SU-DHL-6 (cell line): ENCODE measurements around the gene MATCAP1.

Experiments
- H2AFZ ChIP-seq: fragments of 200-600 bp; sonication (generic); 2 replicates; pipeline ENCODE4 v1.6.1; 2014; ENCODE audit warnings: low read depth, mild to moderate bottlenecking, moderate library complexity, mixed read lengths, antibody characterized with exemption, low read length; ENCODE audit not compliant: severe bottlenecking
- H3F3A ChIP-seq: fragments of 200-600 bp; shearing (Covaris generic); 2 replicates; pipeline ENCODE4 v1.6.0; 2016; ENCODE audit warnings: antibody characterized with exemption, mild to moderate bottlenecking; ENCODE audit not compliant: insufficient read depth
- H3K27ac ChIP-seq: fragments of 200-600 bp; sonication (generic); 2 replicates; pipeline ENCODE4 v1.5.1; 2016; ENCODE audit warnings: low read depth, mild to moderate bottlenecking, low read length, moderate library complexity, mixed read lengths
- H3K27me3 ChIP-seq: fragments of 200-600 bp; sonication (generic), shearing (Covaris generic); 2 replicates; pipeline ENCODE4 v1.6.0; 2014; ENCODE audit warnings: mild to moderate bottlenecking, low read length
- H3K36me3 ChIP-seq: fragments of 200-600 bp; sonication (generic); 2 replicates; pipeline ENCODE4 v1.6.1; 2014; ENCODE audit warnings: mild to moderate bottlenecking, low read length, mixed read lengths
- H3K4me2 ChIP-seq: fragments of 300-600, 200-600 bp; shearing (Covaris generic), sonication (generic); 2 replicates; pipeline ENCODE4 v1.6.0; 2014; ENCODE audit warnings: low read length, low read depth, mild to moderate bottlenecking; ENCODE audit not compliant: poor library complexity, severe bottlenecking
- H3K4me3 ChIP-seq: fragments of 200-600 bp; sonication (generic); 2 replicates; pipeline ENCODE4 v1.5.1; 2014; ENCODE audit warnings: antibody characterized with exemption, low read length, mild to moderate bottlenecking, mixed read lengths; ENCODE audit not compliant: insufficient read depth, poor library complexity, severe bottlenecking
- H3K79me2 ChIP-seq: fragments of 200-600 bp; sonication (generic); 2 replicates; pipeline ENCODE4 v1.6.1; 2014; ENCODE audit warnings: mild to moderate bottlenecking, low read length, moderate library complexity; ENCODE audit not compliant: insufficient read depth
- H3K9ac ChIP-seq: fragments of 200-600 bp; sonication (generic); 2 replicates; pipeline ENCODE4 v1.7.0; 2014; ENCODE audit warnings: mild to moderate bottlenecking, low read length
- H3K9me2 ChIP-seq: fragments of 200-600 bp; sonication (generic); replicated peaks from 2 replicates; pipeline ENCODE4 v1.6.1; 2014; ENCODE audit warnings: low read length; ENCODE audit not compliant: insufficient read depth
- H3K9me3 ChIP-seq: fragments of 200-600 bp; sonication (generic); 2 replicates; pipeline ENCODE4 v1.6.1; 2014; ENCODE audit warnings: low read length, mixed read lengths; ENCODE audit not compliant: insufficient read depth
- H4K20me1 ChIP-seq: fragments of 200-600 bp; sonication (generic); 2 replicates; pipeline ENCODE4 v1.6.1; 2014; ENCODE audit warnings: low read depth, mild to moderate bottlenecking, antibody characterized with exemption, low read length, moderate library complexity, mixed read lengths
- CTCF ChIP-seq: fragments of 200-600 bp; sonication (generic); IDR thresholded peaks from one replicate; pipeline ENCODE4 v1.5.1; 2017; ENCODE audit warnings: antibody characterized with exemption, mild to moderate bottlenecking, low read length, moderate library complexity; ENCODE audit not compliant: insufficient read depth, poor library complexity, severe bottlenecking
- EZH2phosphoT487 ChIP-seq: fragments of 200-600 bp; sonication (generic), shearing (Covaris generic); conservative IDR thresholded peaks from 2 replicates; pipeline ENCODE4 v1.6.1; 2018; ENCODE audit warnings: mild to moderate bottlenecking, antibody characterized with exemption, low read length, moderate library complexity, mixed read lengths

The MATCAP1 gene

DNA sequence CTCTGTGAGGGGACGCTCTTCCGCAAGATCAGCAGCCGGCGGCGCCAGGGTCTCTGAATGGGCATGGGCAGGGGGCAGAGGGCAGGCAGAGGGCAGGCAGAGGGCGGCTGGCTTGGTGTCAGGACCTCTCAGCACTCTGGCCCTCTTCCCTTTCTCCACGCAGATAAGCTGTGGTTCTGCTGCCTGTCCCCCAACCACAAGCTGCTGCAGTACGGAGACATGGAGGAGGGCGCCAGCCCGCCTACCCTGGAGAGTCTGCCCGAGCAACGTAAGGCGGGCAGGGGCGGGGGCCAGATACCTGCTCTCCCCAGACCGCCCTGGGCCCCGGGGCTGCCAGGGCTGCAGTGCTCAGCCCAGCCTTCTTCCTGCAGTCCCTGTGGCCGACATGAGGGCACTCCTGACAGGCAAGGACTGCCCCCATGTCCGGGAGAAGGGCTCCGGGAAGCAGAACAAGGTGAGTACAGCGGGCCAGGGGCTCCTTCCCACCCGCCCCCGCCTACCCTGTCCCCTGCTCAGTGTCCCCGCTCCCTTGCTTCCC is 19.3 kb upstream of the MATCAP1 start:
- no peak for TF ChIP-seq EZH2phosphoT487
- no peak for TF ChIP-seq CTCF
- H3K27me3 ChIP-seq = no peaks in the 10 kb centered on the region
- H4K20me1 ChIP-seq = no peaks in the 10 kb centered on the region
- H3K4me3 ChIP-seq = no peak overlapping the region
- H3K9me3 ChIP-seq = no peaks in the 10 kb centered on the region
- no peaks in the 10 kb centered on the region for H3K9me2 ChIP-seq
- no peak overlapping the region for H2AFZ ChIP-seq
- H3K9ac ChIP-seq = no peak overlapping the region
- no peaks in the 10 kb centered on the region for H3F3A ChIP-seq
- H3K27ac ChIP-seq = no peak overlapping the region
- H3K79me2 ChIP-seq = no peaks in the 10 kb centered on the region
- H3K36me3 ChIP-seq = no peaks in the 10 kb centered on the region
- H3K4me2 ChIP-seq = no peak overlapping the region

DNA sequence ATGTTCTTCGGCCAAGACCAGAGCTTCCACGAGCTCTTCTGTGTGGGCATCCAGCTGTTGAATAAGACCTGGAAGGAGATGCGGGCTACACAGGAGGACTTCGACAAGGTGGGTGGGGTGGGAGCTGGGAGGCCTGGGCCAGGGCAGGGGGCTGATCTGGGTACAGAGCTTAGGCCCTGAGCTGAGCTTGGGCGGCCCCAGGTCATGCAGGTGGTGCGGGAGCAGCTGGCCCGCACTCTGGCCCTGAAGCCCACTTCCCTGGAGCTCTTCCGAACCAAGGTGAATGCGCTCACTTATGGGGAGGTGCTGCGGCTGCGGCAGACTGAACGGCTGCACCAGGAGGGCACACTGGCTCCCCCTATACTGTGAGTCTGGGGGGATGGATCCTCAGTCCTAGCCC is 18.7 kb upstream of the MATCAP1 start:
- Histone ChIP-seq H3K27me3 (no peaks in the 10 kb centered on the region), H3K9me2 (no peaks in the 10 kb centered on the region), H3K4me3 (no peak overlapping the region), H3K9ac (no peak overlapping the region), H3F3A (no peaks in the 10 kb centered on the region), H3K27ac (no peak overlapping the region), H3K79me2 (no peaks in the 10 kb centered on the region), H4K20me1 (no peaks in the 10 kb centered on the region), H2AFZ (no peak overlapping the region), H3K4me2 (no peak overlapping the region), H3K36me3 (no peaks in the 10 kb centered on the region), H3K9me3 (no peaks in the 10 kb centered on the region)
- TF ChIP-seq EZH2phosphoT487 (no peak), CTCF (no peak)

DNA sequence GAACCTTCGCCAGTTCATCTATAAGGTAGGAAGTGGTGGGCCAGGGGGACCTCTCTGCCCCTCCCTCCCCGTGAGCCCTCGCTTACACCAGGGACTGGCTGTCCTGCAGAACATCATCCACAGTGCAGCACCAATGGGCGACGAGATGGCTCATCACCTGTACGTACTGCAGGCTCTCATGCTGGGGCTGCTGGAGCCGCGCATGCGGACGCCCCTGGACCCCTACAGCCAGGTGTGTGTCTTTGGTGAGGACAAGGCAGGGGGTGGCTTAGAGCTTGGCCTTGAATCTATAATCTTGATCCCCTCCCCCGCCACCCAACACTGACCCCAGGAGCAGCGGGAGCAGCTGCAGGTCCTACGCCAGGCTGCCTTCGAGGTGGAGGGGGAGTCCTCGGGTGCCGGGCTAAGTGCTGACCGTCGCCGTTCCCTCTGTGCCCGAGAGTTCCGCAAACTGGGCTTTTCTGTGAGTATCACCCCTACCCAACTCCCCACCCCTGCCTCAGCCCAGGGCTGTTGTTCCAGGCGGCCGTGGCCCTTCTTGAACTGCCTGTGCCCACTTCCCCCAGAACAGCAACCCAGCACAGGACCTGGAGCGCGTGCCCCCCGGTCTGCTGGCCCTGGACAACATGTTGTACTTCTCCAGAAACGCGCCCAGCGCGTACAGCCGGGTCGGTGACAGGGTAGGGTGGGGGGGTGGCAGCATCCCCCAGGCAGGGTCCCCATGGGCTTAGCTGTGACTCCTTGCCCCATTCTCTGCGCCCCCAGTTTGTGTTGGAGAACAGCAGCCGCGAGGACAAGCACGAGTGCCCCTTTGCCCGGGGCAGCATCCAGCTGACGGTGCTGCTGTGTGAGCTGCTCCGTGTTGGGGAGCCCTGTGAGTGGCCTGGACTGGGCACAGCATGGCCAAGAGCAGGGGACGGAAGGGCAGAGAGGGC is 17.9 kb upstream of the MATCAP1 start:
- Histone ChIP-seq H2AFZ (no peak overlapping the region), H3K27ac (no peak overlapping the region), H3F3A (no peaks in the 10 kb centered on the region), H3K4me3 (no peak overlapping the region), H3K79me2 (no peaks in the 10 kb centered on the region), H3K27me3 (no peaks in the 10 kb centered on the region), H3K4me2 (no peak overlapping the region), H4K20me1 (no peaks in the 10 kb centered on the region), H3K9me2 (no peaks in the 10 kb centered on the region), H3K36me3 (no peaks in the 10 kb centered on the region), H3K9me3 (no peaks in the 10 kb centered on the region), H3K9ac (no peak overlapping the region)
- TF ChIP-seq CTCF = no peak
- TF ChIP-seq EZH2phosphoT487 = no peak
